Measurements from ENCODE around the gene CBX2.

CBX2 gene

GRCh38 chr17:79836510-79836971 is 58.6 kb downstream of the CBX2 start:
- Histone ChIP-seq H4K20me1 (ENCODE audit: insufficient read depth, low read length) (peaks cover 71% of the 10 kb centered on the region), H3K27ac (ENCODE audit: low read length) (peak overlapping the region; percentile 69), H3K36me3 (replicated peaks; ENCODE audit: low read depth, low read length) (peaks cover 58% of the 10 kb centered on the region), H3K79me2 (ENCODE audit: low read length) (peaks cover 63% of the 10 kb centered on the region), H3K4me3 (ENCODE audit: low read length) (peak overlapping the region; percentile 99), H3K27me3 (ENCODE audit: low read depth, low read length) (no peaks in the 10 kb centered on the region), H2AFZ (ENCODE audit: low read depth, low read length) (no peak overlapping the region), H3K4me2 (ENCODE audit: low read length) (peak overlapping the region; percentile 93), H3K4me1 (ENCODE audit: low read length) (peaks cover 18% of the 10 kb centered on the region), H3K9me3 (ENCODE audit: insufficient read depth, low read length) (no peaks in the 10 kb centered on the region), H3K9ac (ENCODE audit: low read length) (peak overlapping the region; percentile 78)
- TF ChIP-seq EZH2phosphoT487 (IDR thresholded peaks at IDR 0.05; ENCODE audit: low read depth): no peak

DNA sequence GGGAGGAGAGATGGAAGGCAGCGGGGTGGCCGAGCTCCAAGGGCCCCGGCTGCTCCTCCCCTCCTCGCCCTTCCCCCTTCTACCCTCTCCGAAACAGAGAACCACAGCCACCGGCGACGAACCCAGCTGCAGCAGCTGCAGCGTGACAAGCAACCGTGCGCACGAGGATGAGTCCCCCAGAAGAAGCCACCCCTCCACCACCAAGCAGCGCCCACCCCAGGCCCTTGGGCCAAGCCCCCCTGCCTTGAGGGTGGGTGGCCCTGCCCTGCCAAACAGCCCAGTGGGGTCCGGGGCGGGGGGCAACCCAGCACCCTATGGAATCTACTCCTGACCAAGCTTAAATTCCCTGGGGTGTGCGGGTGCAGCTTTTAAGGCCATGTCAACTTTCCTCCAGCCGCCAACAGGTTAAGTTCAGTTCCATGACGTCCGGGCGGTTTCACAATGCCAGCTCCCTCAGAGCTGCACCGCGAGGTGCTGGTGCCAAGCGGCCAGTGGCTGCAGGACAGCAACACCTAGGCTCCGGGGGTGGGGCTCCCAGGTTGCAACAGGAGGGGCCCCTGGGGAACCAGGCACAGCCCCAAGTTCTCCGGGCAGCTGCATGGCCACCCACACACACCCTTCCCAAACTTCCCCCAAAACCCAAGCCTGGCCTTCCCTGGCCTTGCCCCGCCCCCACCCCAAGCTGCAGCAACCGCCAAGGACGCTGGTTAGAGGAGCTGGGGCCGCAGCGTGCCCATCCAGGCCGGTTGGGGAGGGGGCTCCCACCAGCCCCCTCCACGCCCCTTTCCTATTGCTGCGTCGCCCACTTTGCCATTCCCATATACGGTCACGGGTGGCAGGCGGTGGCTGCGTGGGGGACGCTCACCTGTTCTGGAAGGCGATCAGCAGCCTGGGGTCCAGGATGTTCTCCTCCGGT is 59.3 kb downstream of the CBX2 start:
- Histone ChIP-seq H3K4me2 (ENCODE audit: low read length) (peak overlapping the region; percentile 93), H3K79me2 (ENCODE audit: low read length) (peaks cover 63% of the 10 kb centered on the region), H2AFZ (ENCODE audit: low read depth, low read length) (no peak overlapping the region), H3K36me3 (replicated peaks; ENCODE audit: low read depth, low read length) (peaks cover 58% of the 10 kb centered on the region), H3K27ac (ENCODE audit: low read length) (peak overlapping the region; percentile 69), H3K9me3 (ENCODE audit: insufficient read depth, low read length) (no peaks in the 10 kb centered on the region), H3K9ac (ENCODE audit: low read length) (peak overlapping the region; percentile 78), H3K27me3 (ENCODE audit: low read depth, low read length) (no peaks in the 10 kb centered on the region), H3K4me3 (ENCODE audit: low read length) (peak overlapping the region; percentile 99), H4K20me1 (ENCODE audit: insufficient read depth, low read length) (peaks cover 64% of the 10 kb centered on the region), H3K4me1 (ENCODE audit: low read length) (peaks cover 18% of the 10 kb centered on the region)
- TF ChIP-seq EZH2phosphoT487 (IDR thresholded peaks at IDR 0.05; ENCODE audit: low read depth) (no peak), CTCF (IDR thresholded peaks at IDR 0.05; ENCODE audit: low read depth, low read length) (no peak; the same call in 1 of the 2 replicates)

Data from OCI-LY3 (cell line).